H1 (cell line): Measurements from ENCODE around the gene FBN1. TPM values are rescaled to one million over a fixed set of nuclear protein-coding genes. Genes with fewer than 3 reads are reported as not detected.

Experiments
- CTCF ChIA-PET: fragments of 300-600 bp; sonication (Branson Sonifier 250); formaldehyde crosslinking; loops from one replicate; lab custom pipeline; 2021; ENCODE audit not compliant: partially characterized antibody; lab: Charles Lee
- POLR2A ChIA-PET: fragments of 300-600 bp; sonication (Branson Sonifier 250); formaldehyde crosslinking; loops from one replicate; lab custom pipeline; 2021; ENCODE audit warnings: inconsistent platforms; ENCODE audit not compliant: partially characterized antibody; lab: Charles Lee
- DNase-seq, 2 experiments: peaks; one replicate each; pipeline versions ENCODE4 v3.0.0 to v3.0.0-alpha.2; 2010 to 2022; ENCODE audit warnings: low spot score in 2 of 2, low read depth in 1 of 2, mixed read lengths in 1 of 2
- FAIRE-seq: peaks from 2 replicates; lab custom pipeline; 2011; peaks lifted over from hg19 to GRCh38; lab: Jason Lieb, UNC
- H2AFZ ChIP-seq: 2 replicates; pipeline ENCODE4 v1.8.1; 2012; ENCODE audit warnings: low read length, inconsistent platforms
- H2AK5ac ChIP-seq: 2 replicates; pipeline ENCODE4 v1.6.1; 2013; ENCODE audit warnings: low read depth, low read length
- H2BK120ac ChIP-seq: replicated peaks from 2 replicates; pipeline ENCODE3; 2013; ENCODE audit warnings: low read depth, low read length, inconsistent platforms
- H2BK12ac ChIP-seq: 2 replicates; pipeline ENCODE4 v1.6.1; 2013; ENCODE audit warnings: low read depth, low read length
- H2BK15ac ChIP-seq: 2 replicates; pipeline ENCODE4 v1.6.1; 2013; ENCODE audit warnings: low read length
- H2BK20ac ChIP-seq: 2 replicates; pipeline ENCODE4 v1.6.1; 2013; ENCODE audit warnings: low read length
- H2BK5ac ChIP-seq: 2 replicates; pipeline ENCODE4 v1.6.1; 2013; ENCODE audit warnings: low read depth, low read length
- H3K14ac ChIP-seq: 2 replicates; pipeline ENCODE4 v1.6.1; 2013; ENCODE audit warnings: inconsistent platforms; ENCODE audit not compliant: insufficient read length
- H3K18ac ChIP-seq: 2 replicates; pipeline ENCODE4 v1.6.1; 2013; ENCODE audit warnings: low read length; ENCODE audit errors: extremely low read depth
- H3K23ac ChIP-seq: 2 replicates; pipeline ENCODE4 v1.6.1; 2013; ENCODE audit warnings: inconsistent platforms; ENCODE audit not compliant: insufficient read length
- H3K23me2 ChIP-seq: 2 replicates; pipeline ENCODE4 v1.6.1; 2013; ENCODE audit warnings: low read depth, low read length
- H3K27ac ChIP-seq: 2 replicates; pipeline ENCODE4 v1.6.1; 2011; ENCODE audit warnings: low read depth, low read length, inconsistent platforms
- H3K27me3 ChIP-seq, 4 experiments: replicated peaks in 1 of 4; 1 replicate in 1 of 4; 2 replicates in 3 of 4; pipeline versions ENCODE4 v1.6.1 to v1.8.1; 2011 to 2013; ENCODE audit warnings: low read length in 3 of 4, mild to moderate bottlenecking in 3 of 4, inconsistent platforms in 2 of 4, mixed read lengths in 2 of 4, moderate library complexity in 1 of 4; ENCODE audit not compliant: control insufficient read depth in 3 of 4, insufficient read depth in 3 of 4; ENCODE audit errors: extremely low read depth in 1 of 4
- H3K36me3 ChIP-seq, 4 experiments: 2 replicates each; pipeline versions ENCODE4 v1.6.1 to v1.8.1; 2011 to 2013; ENCODE audit warnings: mild to moderate bottlenecking in 4 of 4, low read length in 3 of 4, moderate library complexity in 2 of 4, control low read depth in 1 of 4, inconsistent platforms in 1 of 4; ENCODE audit not compliant: insufficient read depth in 4 of 4, control insufficient read depth in 2 of 4
- H3K4ac ChIP-seq: replicated peaks from 2 replicates; pipeline ENCODE3; 2013; ENCODE audit warnings: low read length, low read depth, mixed read lengths, inconsistent platforms; ENCODE audit not compliant: insufficient read length
- H3K4me1 ChIP-seq, 4 experiments: replicated peaks in 1 of 4; 1 replicate in 1 of 4; 2 replicates in 3 of 4; pipeline versions ENCODE4 v1.6.1 to v1.8.1; 2011 to 2013; ENCODE audit warnings: low read length in 3 of 4, inconsistent platforms in 2 of 4, mixed read lengths in 1 of 4; ENCODE audit not compliant: insufficient read depth in 4 of 4, control insufficient read depth in 3 of 4
- H3K4me2 ChIP-seq, 2 experiments: 2 replicates each; pipeline versions ENCODE4 v1.6.1 to v1.8.1; 2011 to 2013; ENCODE audit warnings: low read depth in 2 of 2, low read length in 2 of 2, control low read depth in 1 of 2, inconsistent platforms in 1 of 2, mild to moderate bottlenecking in 1 of 2; ENCODE audit not compliant: insufficient read depth in 1 of 2
- H3K4me3 ChIP-seq, 4 experiments: fragments of 200-600, 300-600 bp in 1 of 4; sonication (generic), shearing (Covaris generic), sonication (Bioruptor Twin) in 1 of 4; 2 replicates each; pipeline versions ENCODE4 v1.5.1 to v1.8.1; 2011 to 2016; ENCODE audit warnings: low read length in 4 of 4, low read depth in 3 of 4, control low read depth in 2 of 4, inconsistent platforms in 2 of 4, mild to moderate bottlenecking in 2 of 4, mixed read lengths in 1 of 4, moderate library complexity in 1 of 4; ENCODE audit not compliant: insufficient read depth in 2 of 4; ENCODE audit errors: extremely low read depth in 1 of 4
- H3K56ac ChIP-seq: replicated peaks from 2 replicates; pipeline ENCODE3; 2013; ENCODE audit warnings: low read depth, mild to moderate bottlenecking, mixed read lengths, low read length, inconsistent platforms; ENCODE audit not compliant: insufficient read length
- H3K79me1 ChIP-seq: 2 replicates; pipeline ENCODE4 v1.6.1; 2013; ENCODE audit warnings: low read depth, low read length, control low read depth
- H3K79me2 ChIP-seq, 2 experiments: 2 replicates each; pipeline versions ENCODE4 v1.6.1 to v1.8.1; 2012 to 2013; ENCODE audit warnings: low read length in 2 of 2, mild to moderate bottlenecking in 2 of 2, inconsistent platforms in 1 of 2; ENCODE audit not compliant: insufficient read depth in 2 of 2, control insufficient read depth in 1 of 2
- H3K9ac ChIP-seq, 4 experiments: replicated peaks in 1 of 4; 1 replicate in 1 of 4; 2 replicates in 3 of 4; pipeline versions ENCODE4 v1.6.1 to v1.8.1; 2011 to 2013; ENCODE audit warnings: low read depth in 3 of 4, low read length in 3 of 4, control low read depth in 2 of 4, mild to moderate bottlenecking in 2 of 4, moderate library complexity in 2 of 4, inconsistent platforms in 1 of 4; ENCODE audit errors: extremely low read depth in 1 of 4
- H3K9me3 ChIP-seq, 2 experiments: 2 replicates each; pipeline versions ENCODE4 v1.6.1 to v1.8.1; 2012 to 2013; ENCODE audit warnings: mild to moderate bottlenecking in 2 of 2, moderate library complexity in 2 of 2, control low read depth in 1 of 2, inconsistent platforms in 1 of 2, low read depth in 1 of 2, low read length in 1 of 2, mixed read lengths in 1 of 2; ENCODE audit not compliant: insufficient read depth in 2 of 2
- H4K20me1 ChIP-seq, 2 experiments: replicated peaks in 1 of 2; 2 replicates each; pipeline versions ENCODE3 to v1.8.1; 2011 to 2013; ENCODE audit warnings: inconsistent platforms in 2 of 2, low read length in 2 of 2, mild to moderate bottlenecking in 1 of 2; ENCODE audit not compliant: insufficient read depth in 2 of 2, control insufficient read depth in 1 of 2
- H4K5ac ChIP-seq: 2 replicates; pipeline ENCODE4 v1.6.1; 2013; ENCODE audit warnings: low read length, low read depth, mixed read lengths, inconsistent platforms; ENCODE audit not compliant: insufficient read length
- H4K8ac ChIP-seq: 2 replicates; pipeline ENCODE4 v1.8.0; 2013; ENCODE audit warnings: mild to moderate bottlenecking, moderate library complexity, low read length, inconsistent platforms; ENCODE audit not compliant: insufficient read depth; ENCODE audit errors: extremely low read depth
- H4K91ac ChIP-seq: replicated peaks from 2 replicates; pipeline ENCODE3; 2013; ENCODE audit warnings: low read length, mixed read lengths, inconsistent platforms; ENCODE audit not compliant: insufficient read length
- EP300 ChIP-seq, 2 experiments: IDR thresholded peaks; 1 replicate in 1 of 2; 2 replicates in 1 of 2; pipeline ENCODE4 v1.6.1; 2011 to 2012; ENCODE audit warnings: low read depth in 2 of 2, low read length in 2 of 2, mild to moderate bottlenecking in 2 of 2, borderline replicate concordance in 1 of 2, inconsistent platforms in 1 of 2, moderate library complexity in 1 of 2
- KDM4A ChIP-seq: IDR thresholded peaks from one replicate; pipeline ENCODE4 v1.7.1; 2012; ENCODE audit warnings: low read depth, mild to moderate bottlenecking, moderate library complexity, low read length, inconsistent platforms; ENCODE audit not compliant: severe bottlenecking
- NRF1 ChIP-seq: IDR thresholded peaks from 2 replicates; pipeline ENCODE4 v1.6.1; 2011; ENCODE audit warnings: mild to moderate bottlenecking, low read depth, low read length, improper control_type of control experiment
- POLR2A ChIP-seq, 2 experiments: IDR thresholded peaks; 1 replicate in 1 of 2; 2 replicates in 1 of 2; pipeline ENCODE4 v1.6.1; 2011; ENCODE audit warnings: low read depth in 2 of 2, low read length in 2 of 2, mild to moderate bottlenecking in 2 of 2; ENCODE audit errors: control extremely low read depth in 1 of 2
- RBBP5 ChIP-seq: IDR thresholded peaks from 2 replicates; pipeline ENCODE4 v1.7.1; 2012; ENCODE audit warnings: low read depth, mild to moderate bottlenecking, inconsistent platforms, low read length, moderate library complexity, borderline replicate concordance
- RXRA ChIP-seq: IDR thresholded peaks from 2 replicates; pipeline ENCODE4 v1.6.1; 2011; ENCODE audit warnings: low read depth, mild to moderate bottlenecking, low read length, moderate library complexity; ENCODE audit not compliant: insufficient read depth
- SIRT6 ChIP-seq: IDR thresholded peaks from one replicate; pipeline ENCODE4 v1.7.1; 2012; ENCODE audit warnings: low read length, inconsistent platforms
- TCF12 ChIP-seq: IDR thresholded peaks from 2 replicates; pipeline ENCODE4 v1.6.1; 2011; ENCODE audit warnings: low read depth, mild to moderate bottlenecking, low read length
- WGBS, 2 experiments: shearing (Covaris generic) in 1 of 2; methylation state at CpG; one replicate each; pipeline versions ENCODE4 v1.1.6 to v1.1.7; 2013 to 2015; ENCODE audit warnings: low lambda C conversion rate in 2 of 2, mixed read lengths in 2 of 2, inconsistent platforms in 1 of 2, low coverage in 1 of 2, missing lambda C conversion rate in 1 of 2; ENCODE audit not compliant: insufficient replicate concordance in 2 of 2, insufficient coverage in 1 of 2, insufficient read length in 1 of 2; ENCODE audit errors: extremely low coverage in 1 of 2, missing lambda C conversion rate in 1 of 2; 5-methylcytosine and 5-hydroxymethylcytosine counted together
- polyA plus RNA-seq, 7 experiments: library from polyadenylated mRNA; depleted of rRNA in 3 of 7; stranded (reverse) in 5 of 7; unstranded in 2 of 7; fragments of >200 nt in 5 of 7; fragments of 200-250 nt in 2 of 7; gene quantifications; 1 replicate in 5 of 7; 2 replicates in 1 of 7; 4 replicates in 1 of 7; pipeline versions ENCODE4 v1.2.1 to v1.2.3, GENCODE V29; 2011 to 2013; ENCODE audit warnings: missing spikeins in 2 of 7, mixed read lengths in 2 of 7
- total RNA-seq: library from RNA; stranded (reverse); fragmentation: NEBNext Ultra II Directional; extraction: Animal tissue kit (Norgen Biotek cat#: 25700); gene quantifications from 2 replicates; pipeline ENCODE4 v1.2.1, GENCODE V29; 2021
- TF ChIP-seq, protein P1 (sequence below): IDR thresholded peaks from 2 replicates; pipeline ENCODE4 v1.6.1; 2011; ENCODE audit warnings: low read length, improper control_type of control experiment

FBN1 gene
- total and polyA plus RNA-seq, 2 of the 8 experiments (the other 6 are each of a cell fraction or from before 2014, with no cell fraction given) = 3.0 to 4.0 TPM

GRCh38 chr15:48672206-48672605, 26.7 kb upstream of the FBN1 start:
- Histone ChIP-seq H3K79me2 (no peaks in the 10 kb centered on the region), H4K5ac (no peak overlapping the region), H3K9me3 (no peaks in the 10 kb centered on the region), H2BK15ac (no peak overlapping the region), H3K4ac (no peak overlapping the region), H2BK12ac (no peak overlapping the region), H3K4me1 (no peaks in the 10 kb centered on the region), H2BK20ac (no peak overlapping the region), H3K23me2 (no peaks in the 10 kb centered on the region; the same call in 1 of the 2 replicates), H2BK5ac (no peak overlapping the region), H3K36me3 (no peaks in the 10 kb centered on the region), H3K23ac (no peak overlapping the region), H3K56ac (no peak overlapping the region), H2AFZ (no peak overlapping the region), H2AK5ac (no peak overlapping the region), H3K18ac (no peak overlapping the region), H3K27ac (no peak overlapping the region), H3K14ac (no peak overlapping the region), H4K20me1 (no peaks in the 10 kb centered on the region), H3K4me3 (no peak overlapping the region), H3K79me1 (no peaks in the 10 kb centered on the region), H4K91ac (no peak overlapping the region), H2BK120ac (no peak overlapping the region), H4K8ac (no peak overlapping the region), H3K4me2 (no peak overlapping the region), H3K27me3 (no peaks in the 10 kb centered on the region), H3K9ac (no peak overlapping the region)
- 90% methylated on average over 6 of the region's 6 CpGs; no CpG with 5 or more reads in 1 of the 2 experiments for WGBS, 2 experiments
- no peak for DNase-seq
- no peak for FAIRE-seq
- ChIA-PET POLR2A (no interaction called here), CTCF (interaction anchor here (1.0 kb wide), 1 partner anchor 15 kb away, joined by 3 read pairs; no protein-coding TSS in a partner anchor)
- TF ChIP-seq RBBP5 = no peak
- TF ChIP-seq, protein P1, sequence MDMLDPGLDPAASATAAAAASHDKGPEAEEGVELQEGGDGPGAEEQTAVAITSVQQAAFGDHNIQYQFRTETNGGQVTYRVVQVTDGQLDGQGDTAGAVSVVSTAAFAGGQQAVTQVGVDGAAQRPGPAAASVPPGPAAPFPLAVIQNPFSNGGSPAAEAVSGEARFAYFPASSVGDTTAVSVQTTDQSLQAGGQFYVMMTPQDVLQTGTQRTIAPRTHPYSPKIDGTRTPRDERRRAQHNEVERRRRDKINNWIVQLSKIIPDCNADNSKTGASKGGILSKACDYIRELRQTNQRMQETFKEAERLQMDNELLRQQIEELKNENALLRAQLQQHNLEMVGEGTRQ = no peak
- TF ChIP-seq NRF1 = no peak
- no peak for TF ChIP-seq SIRT6
- no peak for TF ChIP-seq KDM4A
- TF ChIP-seq EP300 (IDR thresholded peaks at IDR 0.05; ENCODE audit: borderline replicate concordance in 1 of 2, low read depth in 2 of 2, low read length in 2 of 2) = no peak
- TF ChIP-seq RXRA = no peak
- TF ChIP-seq POLR2A (IDR thresholded peaks at IDR 0.05; ENCODE audit: control extremely low read depth in 1 of 2, low read depth in 2 of 2, low read length in 2 of 2) = no peak
- no peak for TF ChIP-seq TCF12
